BE2C (cell line): Measurements from ENCODE around the gene GLYR1.

Source experiments
- DNase-seq: peaks from one replicate; pipeline ENCODE4 v3.0.0-alpha.2; 2020
- H3K27me3 ChIP-seq: fragments of 250-450 bp; sonication (Bioruptor Pico); 2 replicates; pipeline ENCODE4 v1.5.1; 2020; ENCODE audit warnings: mild to moderate bottlenecking
- H3K36me3 ChIP-seq: fragments of 250-450 bp; sonication (Bioruptor Pico); 2 replicates; pipeline ENCODE4 v1.5.1; 2020; ENCODE audit warnings: mild to moderate bottlenecking
- H3K4me1 ChIP-seq: fragments of 250-450 bp; sonication (Bioruptor Pico); 2 replicates; pipeline ENCODE4 v1.5.1; 2020
- H3K4me3 ChIP-seq: 2 replicates; pipeline ENCODE4 v1.5.1; 2011; ENCODE audit warnings: low read depth, low read length
- H3K9me3 ChIP-seq: fragments of 250-450 bp; sonication (Bioruptor Pico); 2 replicates; pipeline ENCODE4 v1.5.1; 2020
- TF ChIP-seq, protein P1 (sequence below): IDR thresholded peaks from 2 replicates; pipeline ENCODE4 v1.5.1; 2012; ENCODE audit warnings: mild to moderate bottlenecking, low read depth, low read length

GLYR1 gene

DNA sequence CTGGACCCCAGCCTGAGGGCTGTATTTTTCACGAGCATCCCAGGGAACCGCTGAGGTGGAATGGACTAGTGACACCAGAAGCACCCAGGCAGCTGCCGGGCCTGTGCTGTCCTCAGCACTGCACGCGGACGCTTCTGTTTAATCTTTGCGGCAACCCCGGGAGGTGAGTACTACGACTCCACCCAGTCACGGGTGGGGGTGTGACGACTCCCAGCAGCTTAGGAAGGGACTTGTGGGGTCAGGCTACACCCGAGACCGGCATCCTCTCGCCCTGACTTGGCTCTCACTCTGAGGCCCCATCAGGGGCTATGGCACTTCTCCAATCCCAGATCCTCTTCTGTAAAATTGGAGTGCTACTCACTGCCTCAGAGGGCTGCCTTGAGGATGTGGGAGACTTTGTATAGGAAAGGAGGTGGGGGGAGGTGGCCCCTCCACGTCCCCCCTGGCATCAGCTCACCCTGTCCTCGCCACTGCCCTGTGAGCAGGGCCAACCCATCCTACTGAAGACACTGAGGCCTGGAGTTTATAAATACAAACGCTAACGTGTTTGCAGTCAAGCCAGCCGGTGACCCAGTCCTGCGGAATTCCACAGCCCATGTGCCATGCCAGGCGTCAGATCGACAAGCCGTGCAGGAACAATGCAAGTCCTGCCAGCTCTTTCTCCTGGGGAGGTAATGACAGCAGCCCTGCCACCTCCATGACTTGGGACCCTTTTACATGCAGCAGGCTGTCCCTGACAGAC, 45.4 kb upstream of the GLYR1 start:
- H3K4me3 ChIP-seq = no peak overlapping the region
- H3K4me1 ChIP-seq = no peaks in the 10 kb centered on the region
- DNase-seq = no peak
- H3K36me3 ChIP-seq = no peaks in the 10 kb centered on the region; the same call in 1 of the 2 replicates
- H3K27me3 ChIP-seq = no peaks in the 10 kb centered on the region
- TF ChIP-seq, protein P1, sequence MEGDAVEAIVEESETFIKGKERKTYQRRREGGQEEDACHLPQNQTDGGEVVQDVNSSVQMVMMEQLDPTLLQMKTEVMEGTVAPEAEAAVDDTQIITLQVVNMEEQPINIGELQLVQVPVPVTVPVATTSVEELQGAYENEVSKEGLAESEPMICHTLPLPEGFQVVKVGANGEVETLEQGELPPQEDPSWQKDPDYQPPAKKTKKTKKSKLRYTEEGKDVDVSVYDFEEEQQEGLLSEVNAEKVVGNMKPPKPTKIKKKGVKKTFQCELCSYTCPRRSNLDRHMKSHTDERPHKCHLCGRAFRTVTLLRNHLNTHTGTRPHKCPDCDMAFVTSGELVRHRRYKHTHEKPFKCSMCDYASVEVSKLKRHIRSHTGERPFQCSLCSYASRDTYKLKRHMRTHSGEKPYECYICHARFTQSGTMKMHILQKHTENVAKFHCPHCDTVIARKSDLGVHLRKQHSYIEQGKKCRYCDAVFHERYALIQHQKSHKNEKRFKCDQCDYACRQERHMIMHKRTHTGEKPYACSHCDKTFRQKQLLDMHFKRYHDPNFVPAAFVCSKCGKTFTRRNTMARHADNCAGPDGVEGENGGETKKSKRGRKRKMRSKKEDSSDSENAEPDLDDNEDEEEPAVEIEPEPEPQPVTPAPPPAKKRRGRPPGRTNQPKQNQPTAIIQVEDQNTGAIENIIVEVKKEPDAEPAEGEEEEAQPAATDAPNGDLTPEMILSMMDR = no peak
- H3K9me3 ChIP-seq = no peaks in the 10 kb centered on the region

DNA sequence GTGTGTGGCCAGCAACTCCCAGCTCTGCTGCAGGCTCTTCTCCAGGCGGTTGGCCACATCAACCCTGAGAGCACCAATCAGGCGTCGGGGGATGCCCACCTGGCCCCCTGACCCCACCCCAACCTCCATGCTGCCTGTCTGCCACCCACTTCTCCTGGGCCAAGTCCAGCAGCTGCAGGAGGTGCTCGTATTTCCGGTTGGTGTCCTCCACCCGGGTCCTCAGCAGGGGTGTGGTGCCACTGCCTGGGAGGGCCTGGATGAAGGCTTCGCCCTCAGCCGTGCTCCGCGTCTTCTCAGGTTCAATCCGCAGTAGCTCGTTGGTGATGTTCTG, 44.8 kb upstream of the GLYR1 start:
- Histone ChIP-seq H3K27me3 (no peaks in the 10 kb centered on the region), H3K9me3 (no peaks in the 10 kb centered on the region), H3K36me3 (peaks cover 3% of the 10 kb centered on the region; the same call in 1 of the 2 replicates), H3K4me3 (no peak overlapping the region), H3K4me1 (no peaks in the 10 kb centered on the region)
- TF ChIP-seq, protein P1 = no peak
- no peak for DNase-seq

GRCh38 chr16:4891097-4891885, 44.2 kb upstream of the GLYR1 start:
- TF ChIP-seq, protein P1 = no peak
- no peak overlapping the region for H3K4me3 ChIP-seq
- no peaks in the 10 kb centered on the region for H3K27me3 ChIP-seq
- DNase-seq = no peak
- peaks cover 6% of the 10 kb centered on the region; the same call in 1 of the 2 replicates for H3K36me3 ChIP-seq
- peaks cover 2% of the 10 kb centered on the region; the same call in 1 of the 2 replicates for H3K4me1 ChIP-seq
- H3K9me3 ChIP-seq = no peaks in the 10 kb centered on the region

DNA sequence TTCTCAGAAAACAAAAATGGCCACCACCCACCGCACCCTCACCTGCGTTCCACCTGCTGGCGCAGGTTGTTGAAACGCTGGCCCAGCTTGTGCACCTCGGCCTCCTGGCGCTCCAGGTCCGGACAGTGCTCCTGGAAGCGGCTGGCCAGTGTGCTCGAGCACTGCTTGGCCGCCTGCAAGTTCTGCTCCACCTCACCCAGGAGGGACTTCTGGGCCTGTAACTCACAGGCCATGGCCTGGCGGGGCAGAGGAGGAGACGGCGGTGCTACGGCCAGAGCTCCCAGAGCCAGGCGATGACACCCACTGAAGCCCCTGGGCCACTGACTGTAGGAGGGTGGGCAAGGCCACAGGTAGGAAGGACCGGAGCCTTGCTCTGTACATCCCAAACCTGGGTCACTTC, 43.6 kb upstream of the GLYR1 start:
- peaks cover 3% of the 10 kb centered on the region for H3K4me1 ChIP-seq
- H3K4me3 ChIP-seq = no peak overlapping the region
- H3K9me3 ChIP-seq = no peaks in the 10 kb centered on the region
- TF ChIP-seq, protein P1 = no peak
- H3K36me3 ChIP-seq = peaks cover 6% of the 10 kb centered on the region; the same call in 1 of the 2 replicates
- H3K27me3 ChIP-seq = no peaks in the 10 kb centered on the region
- DNase-seq = no peak

DNA sequence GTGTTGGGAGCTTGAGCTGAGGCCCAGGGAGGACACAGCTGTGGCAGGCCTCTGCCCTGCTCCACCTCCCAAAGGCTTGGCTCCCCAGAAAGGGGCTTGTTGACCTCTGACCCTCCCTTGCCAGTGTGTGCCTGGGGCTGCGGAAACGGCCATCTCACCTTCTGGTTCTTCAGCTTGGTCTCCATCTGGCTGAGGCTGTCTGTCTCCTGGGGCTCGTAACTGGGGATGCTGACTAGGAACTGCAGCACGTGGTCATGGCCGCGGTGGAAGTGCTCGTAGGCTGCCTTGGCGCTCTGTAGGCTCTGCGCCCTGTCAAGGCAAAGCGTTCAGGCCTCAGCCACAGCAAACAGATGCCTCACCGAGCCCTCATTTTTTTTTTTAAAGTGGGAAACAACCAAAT, 42.9 kb upstream of the GLYR1 start:
- H3K4me1 ChIP-seq = peaks cover 3% of the 10 kb centered on the region
- no peak for DNase-seq
- peaks cover 8% of the 10 kb centered on the region for H3K36me3 ChIP-seq
- H3K4me3 ChIP-seq = no peak overlapping the region
- no peaks in the 10 kb centered on the region for H3K9me3 ChIP-seq
- H3K27me3 ChIP-seq = no peaks in the 10 kb centered on the region
- TF ChIP-seq, protein P1 = no peak
